Measurements from ENCODE around the gene RGSL1.

RGSL1 gene

DNA sequence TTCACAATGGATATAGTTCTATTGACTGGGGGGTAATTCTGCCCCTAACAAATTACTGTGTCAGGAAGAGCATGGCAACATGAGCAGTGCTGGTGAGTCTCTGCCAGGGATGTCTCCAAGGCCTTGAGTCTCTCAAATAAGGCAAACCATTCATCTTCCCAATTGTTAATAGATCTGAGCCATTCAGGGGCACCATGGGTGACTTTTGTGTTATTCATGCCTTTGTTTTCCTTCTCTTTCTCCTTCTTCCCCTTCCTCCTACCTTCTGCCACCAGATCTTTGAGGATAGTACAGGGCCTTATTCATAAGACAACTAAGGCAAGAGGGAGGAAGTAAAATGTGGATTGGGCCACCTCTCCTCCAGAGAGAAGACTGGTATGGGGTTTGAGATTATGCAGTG is at the start of gene RGSL1:
Gene RGSL1, plus strand, starts transcription at position 60 of the 400 bp plus-strand sequence. Its CDS starts 20 bp downstream, at position 80.
- no peak for DNase-seq

DNA sequence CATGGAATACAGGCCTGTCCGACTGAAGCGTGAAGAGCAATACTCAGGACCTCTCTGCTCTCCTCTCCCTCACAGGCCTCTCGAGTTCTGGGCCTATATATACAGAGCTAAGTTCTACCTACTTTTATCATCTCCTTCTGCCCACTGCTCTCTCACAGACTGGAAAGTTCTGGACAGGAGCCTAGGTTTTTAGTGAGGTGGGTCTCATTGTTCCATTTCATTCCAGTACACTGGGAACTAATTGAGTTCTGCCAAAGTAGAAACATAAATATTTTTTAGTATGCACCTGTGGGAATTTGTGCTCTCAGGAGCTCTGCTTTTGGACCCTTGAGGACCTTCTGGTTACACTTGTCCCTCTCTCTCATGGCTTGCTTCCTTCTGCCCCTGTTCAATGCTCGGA is 49.4 kb upstream of the RGSL1 start, which contains the start of gene TEDDM1:
Gene TEDDM1, minus strand, starts transcription at position 101 of the 400 bp plus-strand sequence. CDS start 182 bp downstream, outside the sequence.
- DNase-seq, result no peak

DNA sequence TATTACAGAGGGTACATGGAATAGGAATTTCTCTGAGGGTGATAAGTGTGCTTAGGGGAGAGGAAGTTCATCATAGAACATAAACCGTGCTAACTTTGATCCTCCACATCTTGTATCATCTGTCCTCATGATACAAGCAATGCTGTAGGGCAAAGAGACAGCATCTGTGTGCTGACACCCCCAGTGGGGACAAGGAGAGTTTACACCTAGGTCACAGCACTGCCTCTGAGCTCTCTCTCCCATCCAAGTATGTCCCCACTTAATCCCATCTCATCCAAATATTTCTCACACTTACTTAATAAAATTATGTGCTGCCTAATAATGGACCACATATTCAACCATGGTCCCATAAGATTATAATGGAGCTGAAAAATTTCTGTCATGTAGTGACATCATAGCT is 45.2 kb upstream of the RGSL1 start:
- DNase-seq, result no peak

DNA sequence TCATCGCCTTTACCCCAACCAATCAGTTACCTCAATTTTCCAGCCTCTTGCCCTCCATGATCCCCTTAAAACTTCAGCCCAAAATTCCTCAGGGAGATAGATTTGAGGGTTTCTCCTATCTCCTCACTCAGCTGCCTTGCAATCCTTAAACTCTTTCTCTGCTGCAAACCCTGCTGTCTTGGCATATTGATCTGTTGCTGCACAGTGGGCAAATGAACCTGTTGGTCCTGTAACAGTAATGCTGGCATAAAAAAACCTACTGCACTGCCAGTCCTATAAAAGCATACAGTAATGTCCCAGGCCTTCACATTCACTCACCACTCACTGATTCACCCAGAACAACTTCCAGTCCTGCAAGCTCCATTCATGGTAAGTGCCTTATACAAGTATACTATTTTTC is 44.4 kb upstream of the RGSL1 start:
- no peak for DNase-seq

DNA sequence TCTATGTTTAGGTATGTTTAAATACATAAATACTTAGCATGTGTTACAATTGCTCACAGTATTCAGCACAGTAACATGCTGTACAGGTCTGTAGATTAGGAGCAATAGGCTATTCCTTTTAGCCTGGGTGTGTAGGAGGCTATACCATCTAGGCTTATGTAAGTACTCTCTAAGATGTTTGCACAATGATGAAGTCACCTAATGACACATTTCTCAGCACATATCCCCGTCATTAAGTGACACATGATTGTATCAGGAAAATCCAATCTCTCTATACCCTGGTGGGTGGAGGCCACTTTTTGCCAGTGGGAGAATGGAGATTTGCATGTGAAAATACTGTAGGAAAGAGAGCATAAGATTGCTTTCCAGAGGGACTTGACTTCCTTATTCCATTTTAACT is 43.9 kb upstream of the RGSL1 start:
- no peak for DNase-seq

DNA sequence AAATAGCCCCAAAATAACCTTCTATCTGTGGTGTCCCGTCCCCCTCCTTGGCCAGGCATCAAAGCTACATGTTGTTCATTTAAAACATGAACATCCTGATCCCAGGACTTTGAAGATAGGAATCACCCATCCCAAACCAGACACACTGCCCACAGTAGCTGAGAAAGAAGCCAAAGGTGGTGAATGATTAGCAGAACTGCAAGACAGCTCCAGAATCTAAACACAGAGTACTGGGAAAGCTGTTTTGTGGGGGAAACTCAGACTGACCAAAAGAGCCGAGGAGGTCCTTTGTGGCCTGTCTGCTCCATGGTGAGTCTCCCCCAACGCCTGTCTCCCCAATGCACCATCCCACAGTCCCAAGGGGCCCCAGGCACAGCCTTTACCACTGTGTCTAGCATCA is 42.2 kb upstream of the RGSL1 start:
- no peak for DNase-seq

DNA sequence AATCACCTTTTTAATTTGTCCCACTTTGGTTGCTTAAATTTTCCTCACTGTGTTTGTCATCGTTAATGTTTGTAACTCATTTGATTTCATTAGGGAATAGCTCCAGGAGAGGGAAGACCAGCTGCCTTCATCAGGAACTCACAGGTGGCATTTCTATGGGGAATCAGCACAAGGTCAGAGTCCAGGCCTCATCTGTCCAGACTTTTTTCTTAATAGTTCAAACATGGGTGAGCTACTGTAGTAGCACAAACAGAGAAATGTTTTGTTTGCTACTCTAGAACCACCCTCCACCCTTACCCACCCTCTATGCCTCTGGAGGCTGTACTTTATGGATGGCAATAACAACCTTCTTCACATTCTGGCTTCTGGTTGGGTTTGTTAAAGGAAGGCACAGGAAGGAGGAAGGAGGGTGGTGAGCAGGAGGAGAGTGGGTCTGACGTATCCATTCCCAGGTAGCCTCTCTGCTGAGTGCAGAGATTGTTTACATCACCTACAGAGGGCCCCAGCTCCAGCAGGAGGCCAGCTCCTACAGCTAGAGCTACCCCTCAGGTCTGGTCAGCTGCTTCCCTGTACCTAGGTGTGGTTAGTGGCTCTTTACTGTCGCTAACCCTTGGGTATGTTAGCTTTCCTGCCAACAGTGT is 41.4 kb upstream of the RGSL1 start:
- DNase-seq, result no peak

DNA sequence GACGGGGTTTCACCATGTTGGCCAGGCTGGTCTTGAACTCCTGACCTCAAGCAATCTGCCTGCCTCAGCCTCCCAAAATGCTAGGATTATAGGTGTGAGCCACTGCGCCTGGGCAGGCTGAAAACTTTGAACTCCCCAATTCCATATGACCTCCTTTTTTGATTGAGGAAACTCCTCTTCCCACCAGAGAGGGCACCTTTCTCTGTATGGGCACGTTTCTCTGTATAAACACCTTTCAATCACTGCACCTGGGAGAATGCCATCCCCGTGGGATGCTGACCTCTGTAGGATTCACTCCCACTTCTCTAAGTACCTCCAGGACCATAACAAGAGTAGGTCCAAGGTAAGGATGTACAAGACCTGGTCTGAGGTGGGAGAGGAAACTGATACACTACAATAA is 39.8 kb upstream of the RGSL1 start:
- DNase-seq, result no peak

DNA sequence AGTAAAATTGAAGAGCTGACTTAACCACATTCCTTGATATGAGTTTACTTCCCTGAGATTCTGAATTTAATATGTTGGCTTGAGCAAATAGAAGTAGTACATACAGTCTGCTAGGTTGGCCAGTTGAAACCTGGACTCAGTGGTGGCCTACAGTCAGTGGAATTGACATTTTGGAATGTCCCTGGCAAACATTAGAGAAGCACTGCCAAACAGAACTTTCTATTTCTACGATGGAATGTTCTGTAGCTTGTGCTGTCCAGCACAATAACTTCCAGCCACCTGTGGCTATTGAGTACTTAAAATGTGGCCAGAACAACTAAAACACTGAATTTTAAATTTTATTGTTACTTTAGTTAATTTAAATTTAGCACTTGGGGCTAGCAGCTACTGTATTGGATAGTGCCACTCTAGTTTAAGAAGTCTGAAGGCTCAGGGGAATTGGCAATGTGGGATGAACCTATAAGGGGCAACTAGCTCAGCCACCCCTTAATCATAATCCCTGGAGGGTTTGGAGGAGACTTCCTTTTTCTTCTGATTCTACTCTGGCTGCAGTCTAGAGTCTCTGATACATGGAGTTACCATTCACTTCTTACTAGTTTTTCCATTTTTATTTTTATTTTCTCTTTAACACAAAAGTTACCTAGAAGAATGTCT is 39.2 kb upstream of the RGSL1 start:
- no peak for DNase-seq

DNA sequence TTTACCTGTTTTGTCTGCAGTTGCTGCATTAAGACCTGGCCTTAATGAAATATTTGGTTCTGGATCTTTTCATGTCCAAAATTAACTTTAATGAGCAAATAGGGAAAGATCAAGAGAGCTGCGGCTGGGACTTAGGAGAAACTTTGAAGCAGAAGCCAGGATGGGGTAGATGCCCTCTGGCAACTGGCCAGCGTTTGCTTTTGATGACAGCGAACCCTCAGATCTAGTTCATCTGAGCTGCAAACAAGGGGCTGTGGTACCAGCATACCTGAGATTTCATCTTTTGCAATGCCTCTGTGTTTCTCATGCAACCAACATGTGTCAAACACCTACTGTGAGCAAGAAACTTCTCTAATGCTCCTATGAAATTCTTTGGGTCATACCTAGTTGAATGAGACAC is 36.5 kb upstream of the RGSL1 start:
- DNase-seq, result no peak

DNA sequence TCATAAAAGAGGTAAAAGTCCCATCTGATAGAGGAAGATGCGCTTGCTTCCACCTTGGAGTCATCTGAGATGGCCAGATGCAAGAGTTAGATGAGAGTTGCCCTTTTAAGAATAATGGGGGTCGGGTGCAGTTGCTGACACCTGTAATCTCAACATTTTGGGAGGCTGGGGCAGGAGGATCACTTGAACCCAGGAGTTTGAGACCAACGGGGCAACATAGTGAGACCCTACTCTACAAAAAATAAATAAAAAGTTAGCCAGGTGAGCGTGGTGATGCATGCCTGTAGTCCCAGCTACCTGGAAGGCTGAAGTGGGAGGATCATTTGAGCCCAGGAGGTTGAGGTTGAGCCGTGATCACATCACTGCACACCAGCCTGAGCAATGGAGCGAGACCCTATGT is 36.0 kb upstream of the RGSL1 start:
- no peak for DNase-seq

DNA sequence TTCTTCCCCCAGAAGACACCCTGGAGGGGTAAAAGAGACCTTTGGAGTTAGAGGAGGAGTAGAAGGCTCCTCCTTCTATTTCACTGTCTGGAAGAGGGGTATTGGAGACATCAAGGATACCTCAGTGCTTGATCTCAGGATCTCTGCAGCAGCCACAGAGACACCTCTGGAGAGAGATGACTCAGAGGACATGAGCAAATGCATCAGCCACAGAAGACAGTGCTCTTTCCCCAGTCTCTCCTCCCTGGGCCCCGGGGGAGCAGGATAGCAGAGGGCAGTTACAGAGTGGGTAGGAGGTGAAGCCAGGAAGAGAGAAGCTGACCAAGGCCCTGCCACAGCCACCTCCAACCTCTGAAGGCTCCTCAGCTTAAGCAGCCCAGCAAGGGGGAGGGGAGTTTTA is 34.2 kb upstream of the RGSL1 start:
- DNase-seq, result no peak

DNA sequence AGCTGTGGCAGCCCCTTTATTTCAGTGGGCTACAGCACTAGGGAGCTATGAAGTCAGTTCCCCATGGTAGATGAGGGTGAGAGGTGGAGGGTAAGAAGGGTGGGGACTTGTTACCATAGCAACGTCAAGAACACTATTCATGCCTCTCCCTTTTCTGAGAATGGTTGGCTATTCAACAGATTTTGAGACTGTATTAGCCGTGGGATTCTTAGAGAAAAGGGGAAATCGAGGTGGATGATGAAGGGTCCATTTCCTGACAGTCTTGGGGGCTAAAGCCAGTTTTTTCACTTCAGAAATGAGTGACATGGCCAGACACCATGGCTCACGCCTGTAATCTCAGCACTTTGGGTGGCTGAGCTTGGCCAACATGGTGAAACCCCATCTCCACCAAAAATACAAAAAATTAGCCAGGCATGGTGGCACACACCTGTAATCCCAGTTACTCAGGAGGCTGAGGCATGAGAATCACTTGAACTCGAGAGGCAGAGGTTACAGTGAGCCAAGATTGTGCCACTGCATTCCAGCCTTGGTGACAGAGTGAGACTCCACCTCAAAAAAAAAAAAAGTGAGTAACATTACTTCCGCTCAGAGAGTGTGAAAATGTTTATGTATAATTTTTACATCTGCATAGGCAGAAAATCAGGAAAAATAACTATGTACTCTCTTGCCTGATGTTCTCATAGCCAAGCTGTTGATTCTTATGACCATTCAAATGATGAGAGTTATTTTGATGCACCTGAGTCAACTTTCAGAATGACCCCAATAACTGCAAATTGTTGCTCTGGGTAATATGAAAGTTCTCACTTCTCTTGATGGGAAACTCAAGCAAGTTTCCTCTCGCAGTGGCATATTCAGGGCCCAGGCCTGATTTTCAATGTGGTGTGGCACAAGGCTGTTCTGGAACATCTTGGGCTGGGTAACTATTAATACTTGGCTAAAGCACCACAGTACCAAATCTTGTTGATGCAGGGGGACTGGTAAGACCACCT is 23.2 kb upstream of the RGSL1 start:
- no peak for DNase-seq

DNA sequence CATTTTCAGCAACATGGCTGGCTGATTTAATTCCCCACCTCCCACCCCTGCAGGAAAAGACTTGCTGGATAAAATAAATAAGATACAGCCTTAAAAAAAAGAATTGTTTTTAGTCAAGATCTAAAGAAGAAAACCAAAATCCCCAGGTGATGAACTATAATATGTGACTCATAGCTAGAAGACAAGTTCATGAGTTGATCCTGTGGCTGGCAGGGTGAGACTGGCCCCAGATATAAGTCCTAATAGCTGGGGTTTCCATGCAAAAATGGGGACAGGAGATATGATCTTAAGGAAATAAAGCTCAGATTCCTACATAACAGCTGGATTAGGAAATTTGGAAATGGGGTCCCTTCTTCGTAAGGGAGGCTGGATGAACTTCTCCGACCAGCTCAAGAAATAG is 21.9 kb upstream of the RGSL1 start:
- no peak for DNase-seq

DNA sequence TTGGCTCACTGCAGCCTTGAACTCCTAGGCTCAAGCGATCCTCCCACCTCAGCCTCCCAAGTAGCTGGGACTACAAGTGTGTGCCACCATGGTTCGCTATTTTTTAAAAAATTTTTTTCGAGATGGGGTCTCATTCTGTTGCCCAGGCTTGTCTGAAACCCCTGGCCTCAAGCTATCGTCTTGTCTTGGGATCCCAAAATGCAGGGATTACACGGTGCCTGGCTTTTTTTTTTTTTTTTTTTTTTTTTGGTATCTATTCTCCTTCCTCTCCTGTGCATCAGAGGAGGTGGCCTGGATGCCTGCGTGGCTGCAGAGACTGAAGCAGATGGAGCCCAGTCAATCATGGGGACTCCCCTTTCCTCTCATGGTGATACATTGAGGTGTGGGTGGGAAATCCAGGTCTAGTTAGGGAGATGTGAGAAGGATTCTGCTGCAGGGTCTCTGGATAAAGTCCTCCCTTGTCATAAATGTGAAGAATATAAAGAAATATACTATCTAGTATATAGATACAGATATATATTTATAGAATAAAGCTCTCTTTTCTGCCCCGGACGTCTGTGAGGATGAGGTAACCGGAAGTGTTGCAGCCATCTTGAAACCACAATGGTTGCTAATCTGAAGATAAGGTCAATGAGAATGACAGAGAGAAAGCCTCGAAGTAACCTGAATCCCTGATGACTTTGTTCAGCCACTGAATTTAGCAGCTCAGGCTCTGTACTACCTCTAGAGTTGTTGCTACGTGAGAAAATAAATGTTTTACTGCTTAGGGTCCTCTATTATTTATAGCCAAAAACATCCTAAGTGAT is 19.5 kb upstream of the RGSL1 start:
- no peak for DNase-seq

DNA sequence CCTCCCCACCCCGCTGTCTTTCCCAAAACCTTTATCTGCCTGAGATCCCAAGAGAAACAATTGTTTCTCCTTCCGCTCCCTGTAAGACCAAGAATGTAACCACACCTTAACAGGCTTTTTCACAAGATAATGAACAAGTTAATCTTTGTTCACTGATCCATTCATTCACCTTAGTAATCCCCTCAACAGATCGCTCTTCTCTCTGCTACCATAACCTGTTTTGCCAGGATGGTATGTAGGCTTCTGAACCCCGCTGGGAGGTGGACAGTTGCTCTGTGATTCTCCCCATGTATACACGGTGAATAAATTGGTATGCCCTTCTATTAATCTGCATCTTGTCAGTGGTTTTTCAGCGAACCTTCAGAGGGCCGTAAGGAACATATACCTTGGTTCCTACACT is 18.7 kb upstream of the RGSL1 start:
- no peak for DNase-seq

DNA sequence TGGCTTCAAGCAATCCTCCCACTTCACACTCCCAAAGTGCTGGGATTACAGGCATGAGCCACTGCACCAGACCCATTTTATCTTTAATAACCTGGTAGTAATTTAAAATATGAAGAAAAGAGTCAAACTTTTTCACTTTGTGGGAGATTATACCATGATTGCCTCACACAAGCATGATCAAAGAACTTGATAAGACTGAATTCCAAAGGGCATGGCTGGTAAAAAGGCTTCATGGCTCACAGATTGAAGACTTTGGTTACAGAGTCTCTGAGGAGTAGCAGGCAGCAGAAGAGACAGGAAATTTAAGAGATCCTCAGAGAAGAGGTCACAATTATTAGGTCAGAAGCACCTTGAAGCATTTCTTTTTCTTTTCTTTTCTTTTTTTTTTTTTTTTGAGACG is 16.4 kb upstream of the RGSL1 start:
- DNase-seq, result no peak

DNA sequence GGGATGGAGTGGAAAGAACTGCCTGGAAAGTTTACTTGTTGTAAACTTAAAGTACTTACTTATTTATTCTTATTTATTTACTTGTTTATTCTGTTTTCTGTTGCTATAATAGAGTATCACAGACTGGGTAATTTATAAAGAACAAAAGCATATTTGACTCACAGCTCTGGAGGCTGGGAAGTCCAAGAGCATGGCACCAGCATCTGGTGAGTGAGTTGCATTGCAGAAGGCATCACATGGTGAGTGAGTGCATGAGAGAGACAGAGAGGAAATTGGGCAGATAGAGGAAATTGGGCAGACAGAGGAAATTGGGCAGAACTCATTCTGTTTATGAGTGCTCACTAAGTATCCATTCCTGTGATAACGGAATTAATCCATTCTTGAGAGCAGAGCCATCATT is 11.6 kb upstream of the RGSL1 start:
- no peak for DNase-seq

DNA sequence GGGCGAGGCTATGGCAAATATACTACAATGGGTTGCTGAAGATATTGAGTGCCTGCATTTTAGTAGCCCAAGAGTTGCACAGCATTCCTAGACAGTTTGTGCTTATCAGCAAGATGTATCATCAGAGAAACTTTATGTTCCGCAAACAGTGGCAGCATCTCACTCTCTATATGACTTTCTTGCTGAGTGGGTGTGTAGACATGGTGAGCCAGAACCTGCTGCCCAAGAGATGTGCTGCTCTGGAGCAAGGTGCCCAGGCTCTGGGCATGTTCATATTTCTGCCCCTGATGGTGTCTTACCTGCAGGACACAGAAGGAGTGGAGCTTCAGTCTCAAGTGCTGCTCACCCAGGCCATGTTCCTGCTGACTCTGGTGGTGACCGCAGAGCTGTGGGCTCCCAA is 8.2 kb upstream of the RGSL1 start:
- DNase-seq, result no peak

DNA sequence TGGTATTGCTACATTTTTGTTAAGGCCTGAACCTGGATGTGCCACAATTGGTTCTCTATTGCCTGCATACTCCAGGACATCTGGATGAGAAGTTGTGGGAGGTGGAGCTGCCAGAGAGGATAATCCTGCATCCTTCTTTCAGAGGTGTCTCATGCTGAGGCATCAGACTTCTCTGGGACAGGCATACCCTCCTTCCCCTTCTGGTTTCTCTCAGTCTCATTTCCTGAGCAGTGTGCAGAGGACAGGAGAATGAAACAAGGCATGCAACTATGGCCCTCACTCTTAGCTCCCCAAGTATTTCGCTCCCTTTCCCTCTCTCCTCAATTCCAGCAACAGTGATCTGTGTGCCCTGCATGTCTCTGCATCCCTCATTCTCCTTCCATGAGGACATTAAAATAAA is 7.6 kb upstream of the RGSL1 start:
- DNase-seq, result no peak

DNA sequence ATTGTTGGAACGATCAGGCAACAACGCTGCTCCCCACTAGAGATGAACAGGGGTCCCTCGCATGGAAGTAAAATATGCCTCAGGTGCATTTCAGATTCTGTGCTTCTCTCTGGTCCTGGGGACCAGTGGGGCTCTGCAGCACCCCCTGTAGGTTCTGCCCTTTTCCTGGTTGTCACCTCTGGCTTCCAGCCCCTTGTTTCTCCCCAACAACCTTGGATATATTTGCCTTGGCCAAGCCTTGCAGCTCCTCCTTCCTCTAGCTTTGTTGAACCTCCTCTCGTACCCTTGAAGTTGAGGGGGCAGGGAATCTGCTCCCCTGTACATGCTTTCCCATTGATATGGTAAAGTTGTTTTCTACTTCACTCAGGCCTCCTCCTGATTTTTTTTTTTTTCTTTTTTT is 5.4 kb upstream of the RGSL1 start:
- no peak for DNase-seq

DNA sequence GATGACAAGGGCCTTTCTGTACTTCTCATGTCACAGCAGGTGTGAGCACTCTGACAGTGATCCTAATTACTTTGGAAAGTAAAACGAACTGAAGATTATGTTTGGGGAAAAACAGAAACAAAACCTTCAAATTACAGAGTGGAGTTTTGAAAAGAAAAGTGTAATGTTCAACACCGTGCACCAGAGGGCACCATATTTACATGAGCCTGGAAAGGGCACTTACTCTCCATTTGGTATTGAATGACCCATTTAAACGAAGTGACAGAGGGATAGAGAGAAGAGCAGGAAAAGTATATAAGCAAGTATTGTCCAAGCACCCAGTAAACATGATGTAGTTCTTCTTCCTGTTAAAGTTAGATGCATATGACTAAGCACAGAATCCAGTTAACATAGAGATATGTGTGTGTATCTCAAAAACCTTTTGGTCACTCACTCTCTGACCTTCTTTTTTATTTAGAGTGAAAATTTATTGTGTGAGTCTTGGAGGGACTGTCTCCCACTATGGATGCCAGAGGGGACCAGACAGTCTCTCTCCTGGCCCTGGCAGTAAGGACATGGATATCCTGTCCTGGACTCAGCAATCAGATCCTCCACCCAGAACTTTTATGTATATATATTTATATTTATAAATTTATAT is 3.8 kb upstream of the RGSL1 start:
- no peak for DNase-seq
